Glutamatergic neuron (in vitro differentiated cells): ENCODE data around the gene SGSH. TPM values are rescaled to one million over a fixed set of nuclear protein-coding genes. Genes with fewer than 3 reads are reported as not detected.

Experiments
- DNase-seq: peaks from one replicate; pipeline ENCODE4 v3.0.0; 2022
- H3K27ac Mint-ChIP-seq: one replicate; pipeline ENCODE4 v1.8.0; 2020; ENCODE audit warnings: mild to moderate bottlenecking, mixed read lengths, inconsistent platforms; ENCODE audit not compliant: unreplicated experiment
- H3K27me3 Mint-ChIP-seq: one replicate; pipeline ENCODE4 v1.8.0; 2020; ENCODE audit warnings: mild to moderate bottlenecking, moderate library complexity, mixed read lengths, inconsistent platforms; ENCODE audit not compliant: unreplicated experiment
- H3K36me3 Mint-ChIP-seq: one replicate; pipeline ENCODE4 v1.8.0; 2020; ENCODE audit warnings: mild to moderate bottlenecking, mixed read lengths, inconsistent platforms; ENCODE audit not compliant: unreplicated experiment
- H3K4me1 Mint-ChIP-seq: one replicate; pipeline ENCODE4 v1.8.0; 2020; ENCODE audit warnings: mild to moderate bottlenecking, low read depth, mixed read lengths, inconsistent platforms; ENCODE audit not compliant: unreplicated experiment
- H3K4me3 Mint-ChIP-seq: one replicate; pipeline ENCODE4 v1.8.0; 2020; ENCODE audit warnings: mild to moderate bottlenecking, mixed read lengths, inconsistent platforms; ENCODE audit not compliant: unreplicated experiment
- H3K9me3 Mint-ChIP-seq: one replicate; pipeline ENCODE4 v1.8.0; 2020; ENCODE audit warnings: mild to moderate bottlenecking, moderate library complexity, mixed read lengths, inconsistent platforms; ENCODE audit not compliant: unreplicated experiment
- total RNA-seq: library from RNA; stranded (reverse); fragmentation: NEBNext Ultra II Directional; extraction: Animal tissue kit (Norgen Biotek cat#: 25700); gene quantifications from one replicate; pipeline ENCODE4 v1.2.1, GENCODE V29; 2021; ENCODE audit not compliant: unreplicated experiment
- TF ChIP-seq, protein P1 (sequence below): fragments of 200-600 bp; sonication (generic); IDR thresholded peaks from one replicate; pipeline ENCODE4 v1.5.0; 2021; ENCODE audit not compliant: partially characterized antibody, unreplicated experiment

Gene SGSH
- total RNA-seq, 1 donor from 2014 or later, result 17.3 TPM

GRCh38 chr17:80248001-80248893, 28.1 kb upstream of the SGSH start:
- H3K36me3 Mint-ChIP-seq, result no peaks in the 10 kb centered on the region
- TF ChIP-seq, protein P1, sequence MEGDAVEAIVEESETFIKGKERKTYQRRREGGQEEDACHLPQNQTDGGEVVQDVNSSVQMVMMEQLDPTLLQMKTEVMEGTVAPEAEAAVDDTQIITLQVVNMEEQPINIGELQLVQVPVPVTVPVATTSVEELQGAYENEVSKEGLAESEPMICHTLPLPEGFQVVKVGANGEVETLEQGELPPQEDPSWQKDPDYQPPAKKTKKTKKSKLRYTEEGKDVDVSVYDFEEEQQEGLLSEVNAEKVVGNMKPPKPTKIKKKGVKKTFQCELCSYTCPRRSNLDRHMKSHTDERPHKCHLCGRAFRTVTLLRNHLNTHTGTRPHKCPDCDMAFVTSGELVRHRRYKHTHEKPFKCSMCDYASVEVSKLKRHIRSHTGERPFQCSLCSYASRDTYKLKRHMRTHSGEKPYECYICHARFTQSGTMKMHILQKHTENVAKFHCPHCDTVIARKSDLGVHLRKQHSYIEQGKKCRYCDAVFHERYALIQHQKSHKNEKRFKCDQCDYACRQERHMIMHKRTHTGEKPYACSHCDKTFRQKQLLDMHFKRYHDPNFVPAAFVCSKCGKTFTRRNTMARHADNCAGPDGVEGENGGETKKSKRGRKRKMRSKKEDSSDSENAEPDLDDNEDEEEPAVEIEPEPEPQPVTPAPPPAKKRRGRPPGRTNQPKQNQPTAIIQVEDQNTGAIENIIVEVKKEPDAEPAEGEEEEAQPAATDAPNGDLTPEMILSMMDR, result no peak
- H3K4me3 Mint-ChIP-seq, result no peak overlapping the region
- H3K9me3 Mint-ChIP-seq, result peaks cover 5% of the 10 kb centered on the region
- no peaks in the 10 kb centered on the region for H3K27me3 Mint-ChIP-seq
- no peaks in the 10 kb centered on the region for H3K4me1 Mint-ChIP-seq
- no peak overlapping the region for H3K27ac Mint-ChIP-seq
- no peak for DNase-seq

GRCh38 chr17:80247561-80247960, 27.4 kb upstream of the SGSH start:
- Mint-ChIP-seq H3K4me3 (no peak overlapping the region), H3K27ac (no peak overlapping the region), H3K36me3 (no peaks in the 10 kb centered on the region), H3K4me1 (no peaks in the 10 kb centered on the region), H3K9me3 (peaks cover 5% of the 10 kb centered on the region), H3K27me3 (peaks cover 1% of the 10 kb centered on the region)
- DNase-seq, result no peak
- TF ChIP-seq, protein P1, result no peak

- no peaks in the 10 kb centered on the region for H3K36me3 Mint-ChIP-seq
- TF ChIP-seq, protein P1, result no peak
- no peaks in the 10 kb centered on the region for H3K4me1 Mint-ChIP-seq
- no peak for DNase-seq
- H3K27ac Mint-ChIP-seq, result no peak overlapping the region
- peaks cover 1% of the 10 kb centered on the region for H3K27me3 Mint-ChIP-seq
- H3K9me3 Mint-ChIP-seq, result peaks cover 5% of the 10 kb centered on the region
- H3K4me3 Mint-ChIP-seq, result no peak overlapping the region
Measured at GRCh38 chr17:80246726-80247125, 26.6 kb upstream of the SGSH start.

GRCh38 chr17:80246266-80246681, 26.1 kb upstream of the SGSH start:
- H3K4me3 Mint-ChIP-seq, result no peak overlapping the region
- H3K27me3 Mint-ChIP-seq, result peaks cover 1% of the 10 kb centered on the region
- no peak for DNase-seq
- no peak overlapping the region for H3K27ac Mint-ChIP-seq
- H3K36me3 Mint-ChIP-seq, result no peaks in the 10 kb centered on the region
- H3K4me1 Mint-ChIP-seq, result no peaks in the 10 kb centered on the region
- TF ChIP-seq, protein P1, result no peak
- H3K9me3 Mint-ChIP-seq, result peaks cover 5% of the 10 kb centered on the region

DNA sequence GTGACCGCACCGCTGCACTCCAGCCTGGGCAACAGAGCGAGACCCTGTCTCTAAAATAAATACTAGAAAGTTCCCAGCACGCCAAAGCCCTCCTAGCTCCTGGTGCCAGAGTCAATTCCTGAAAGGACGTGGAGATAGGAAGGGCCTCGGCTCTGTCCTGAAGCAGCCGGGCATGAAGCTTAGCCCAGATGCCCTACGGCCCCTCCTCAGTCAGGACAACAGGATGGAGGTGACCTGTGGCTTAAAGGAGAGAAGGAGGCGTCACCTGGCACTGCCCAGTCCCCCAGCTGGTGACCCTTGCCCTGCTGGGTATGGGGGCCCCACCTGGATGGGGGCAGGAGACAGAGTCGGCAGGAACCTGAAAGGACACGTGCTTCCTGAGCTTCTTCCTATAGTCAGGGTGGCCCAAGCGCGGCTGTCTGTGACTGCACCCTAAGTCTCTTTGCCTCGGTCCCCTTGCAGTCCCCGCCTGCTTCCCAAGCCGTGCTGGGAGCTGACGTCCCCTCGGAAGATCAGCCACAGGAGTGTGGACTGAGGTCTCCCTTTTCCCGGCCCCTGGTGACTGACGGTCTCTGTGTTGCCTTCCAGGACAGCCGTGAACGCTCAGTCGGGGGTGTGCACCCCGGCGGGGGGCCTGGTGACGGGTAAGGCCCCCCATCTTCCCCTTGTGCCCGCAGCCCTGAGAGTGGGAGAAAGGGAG, 25.6 kb upstream of the SGSH start:
- no peak for DNase-seq
- H3K4me1 Mint-ChIP-seq, result no peaks in the 10 kb centered on the region
- peaks cover 1% of the 10 kb centered on the region for H3K27me3 Mint-ChIP-seq
- H3K4me3 Mint-ChIP-seq, result no peak overlapping the region
- TF ChIP-seq, protein P1, result no peak
- H3K9me3 Mint-ChIP-seq, result peaks cover 5% of the 10 kb centered on the region
- no peak overlapping the region for H3K27ac Mint-ChIP-seq
- H3K36me3 Mint-ChIP-seq, result no peaks in the 10 kb centered on the region
